Fibroblast of mammary gland (primary cell): Measurements from ENCODE around the gene TTLL5.

ENCODE experiments used
- DNase-seq: peaks from one replicate; pipeline ENCODE4 v3.0.0-alpha.2; 2010; ENCODE audit warnings: low read depth
- H3K4me3 ChIP-seq: 2 replicates; pipeline ENCODE4 v1.5.1; 2011; ENCODE audit warnings: low read depth, mild to moderate bottlenecking, low read length, moderate library complexity; ENCODE audit not compliant: control insufficient read depth
- CTCF ChIP-seq: conservative IDR thresholded peaks from 2 replicates; pipeline ENCODE4 v1.5.1; 2011; ENCODE audit warnings: low read depth, low read length, inconsistent platforms; ENCODE audit not compliant: control insufficient read depth, insufficient read depth

The TTLL5 gene

GRCh38 chr14:75976826-75977581, 316.0 kb downstream of the TTLL5 start:
- no peak for DNase-seq
- no peak for TF ChIP-seq CTCF
- H3K4me3 ChIP-seq = no peak overlapping the region

DNA sequence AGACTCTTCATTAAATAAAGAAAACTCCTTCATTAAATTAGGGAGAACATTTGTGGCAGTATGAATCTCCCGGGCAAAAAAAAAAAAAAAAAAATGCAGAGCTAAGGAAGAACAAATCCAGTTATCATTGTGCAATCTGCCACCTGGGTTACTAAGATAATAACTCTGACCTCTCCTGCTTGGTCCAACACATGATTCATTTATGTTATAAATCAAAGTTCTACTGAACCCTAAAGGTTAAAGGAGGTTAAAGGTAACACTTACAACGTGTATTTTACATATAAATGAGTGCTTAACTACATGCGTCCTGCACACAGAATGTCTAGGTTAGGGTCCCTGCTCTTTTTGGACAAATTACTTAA, 316.5 kb downstream of the TTLL5 start:
- no peak for TF ChIP-seq CTCF
- H3K4me3 ChIP-seq = no peak overlapping the region
- DNase-seq = peak; percentile 69

DNA sequence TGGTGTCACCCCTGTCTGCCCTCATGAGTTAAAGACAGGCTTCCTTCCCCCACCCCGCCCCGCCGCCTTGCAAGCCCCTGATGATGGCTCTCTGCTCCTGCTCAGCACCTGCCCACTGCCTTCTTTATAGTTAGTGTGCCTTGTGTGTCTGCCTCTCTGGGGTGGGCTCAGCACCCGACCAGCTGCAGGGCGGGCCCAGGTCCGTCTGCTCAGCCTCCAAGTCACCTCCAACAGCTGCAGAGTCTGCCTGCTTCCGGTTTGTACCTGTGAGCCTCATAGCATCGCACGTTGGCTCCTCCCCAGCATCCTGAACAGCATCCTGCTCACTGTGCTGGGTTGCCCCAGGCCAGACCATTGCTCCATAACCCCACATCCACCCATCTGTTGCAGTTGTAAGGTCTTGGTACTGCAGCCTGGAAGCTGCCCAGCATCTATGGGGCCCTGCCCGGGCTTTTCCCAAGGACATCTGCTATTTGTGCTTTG, 317.2 kb downstream of the TTLL5 start:
- DNase-seq = no peak
- no peak for TF ChIP-seq CTCF
- no peak overlapping the region for H3K4me3 ChIP-seq

DNA sequence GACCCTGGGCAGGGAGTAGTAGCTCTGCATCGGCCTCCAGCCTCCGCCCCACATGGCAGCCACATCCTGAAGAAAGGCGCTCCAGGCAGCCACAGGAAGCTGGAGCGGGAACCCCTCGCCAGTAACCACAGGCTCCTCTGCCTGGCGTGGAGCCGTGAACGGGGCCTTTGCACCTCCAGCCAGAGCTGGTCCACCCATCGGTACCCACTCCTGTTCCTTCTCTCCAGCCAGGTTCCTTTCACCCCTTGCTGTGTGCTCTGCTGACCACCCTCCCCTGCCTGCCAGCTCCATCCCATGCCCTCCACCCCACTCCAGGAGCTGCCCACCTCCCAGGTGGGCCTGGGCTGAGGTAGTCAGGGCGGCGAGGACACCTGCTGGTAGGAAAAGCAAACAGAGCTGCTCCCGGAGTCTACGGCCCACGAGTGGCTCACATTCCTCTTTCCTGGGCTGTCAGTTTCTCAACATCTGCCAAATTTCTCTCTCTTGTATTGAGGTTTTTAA, 318.1 kb downstream of the TTLL5 start:
- peak; percentile 62 for TF ChIP-seq CTCF
- DNase-seq = peak; percentile 57
- peak overlapping the region; percentile 63 for H3K4me3 ChIP-seq

GRCh38 chr14:75979648-75980565, 318.9 kb downstream of the TTLL5 start:
- TF ChIP-seq CTCF = no peak
- DNase-seq = peak; percentile 20
- H3K4me3 ChIP-seq = peak overlapping the region; percentile 63

DNA sequence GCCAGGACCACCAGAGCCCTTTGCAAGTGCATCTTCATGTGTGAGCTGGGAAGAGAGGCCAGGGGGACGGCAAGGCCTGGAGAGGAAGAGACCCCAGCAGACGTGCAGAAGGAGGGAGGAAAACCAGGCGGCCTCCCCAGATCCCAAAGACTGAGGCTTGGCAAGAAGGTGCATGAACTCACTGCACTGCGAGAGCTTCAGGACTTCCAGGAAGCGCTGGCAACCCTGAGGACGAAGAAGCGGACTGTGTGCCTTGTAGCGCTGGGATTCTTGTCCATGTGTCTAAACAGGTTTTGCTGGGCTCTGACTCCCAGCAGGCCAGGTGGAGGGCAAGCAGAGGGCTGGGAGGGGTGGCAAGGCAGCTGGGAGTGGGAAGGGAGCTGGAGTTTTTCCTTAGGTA, 319.8 kb downstream of the TTLL5 start:
- peak; percentile 42 for DNase-seq
- no peak for TF ChIP-seq CTCF
- H3K4me3 ChIP-seq = peak overlapping the region; percentile 63
